Endothelial cell of umbilical vein (primary cell): ENCODE results near the gene FBXO27.

Experiments used
- POLR2A ChIP-seq: IDR thresholded peaks from 2 replicates; pipeline ENCODE4 v1.6.1; 2012; ENCODE audit warnings: low read depth, mild to moderate bottlenecking, control low read depth, low read length
- POLR2AphosphoS5 ChIP-seq: IDR thresholded peaks from 2 replicates; pipeline ENCODE4 v1.6.1; 2012; ENCODE audit warnings: low read depth, mild to moderate bottlenecking, control low read depth, low read length, moderate library complexity; ENCODE audit not compliant: insufficient read depth
- TF ChIP-seq, protein P1 (sequence below), 2 donors: IDR thresholded peaks; 1 replicate in 1 of 2; 2 replicates in 1 of 2; pipeline ENCODE4 v1.5.1; 2011; ENCODE audit warnings: low read length in 2 of 2, mild to moderate bottlenecking in 2 of 2, moderate library complexity in 2 of 2, control low read depth in 1 of 2, inconsistent platforms in 1 of 2, low read depth in 1 of 2; ENCODE audit not compliant: insufficient read depth in 1 of 2; ENCODE audit errors: extremely low read depth in 1 of 2

DNA sequence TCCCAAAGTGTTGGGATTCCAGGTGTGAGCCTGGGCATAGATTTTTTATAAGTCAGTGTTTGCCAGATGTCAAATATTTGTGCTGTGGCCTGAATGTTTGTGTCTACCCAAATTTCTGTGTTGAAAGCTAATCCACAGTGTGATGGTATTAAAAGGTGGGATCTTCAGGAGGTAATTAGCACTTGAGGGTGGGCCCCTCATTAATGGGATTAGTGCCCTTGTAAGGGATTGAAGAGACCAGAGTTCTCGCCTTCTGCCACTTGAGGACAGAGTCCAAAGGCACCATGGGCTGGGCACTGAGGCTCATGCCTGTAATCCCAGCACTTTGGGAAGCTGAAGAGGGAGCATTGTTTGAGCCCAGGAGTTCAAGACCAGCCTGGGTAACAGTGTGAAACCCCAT lies 47.1 kb downstream of the FBXO27 start:
- no peak for TF ChIP-seq POLR2A
- no peak for TF ChIP-seq POLR2AphosphoS5
- TF ChIP-seq, protein P1, sequence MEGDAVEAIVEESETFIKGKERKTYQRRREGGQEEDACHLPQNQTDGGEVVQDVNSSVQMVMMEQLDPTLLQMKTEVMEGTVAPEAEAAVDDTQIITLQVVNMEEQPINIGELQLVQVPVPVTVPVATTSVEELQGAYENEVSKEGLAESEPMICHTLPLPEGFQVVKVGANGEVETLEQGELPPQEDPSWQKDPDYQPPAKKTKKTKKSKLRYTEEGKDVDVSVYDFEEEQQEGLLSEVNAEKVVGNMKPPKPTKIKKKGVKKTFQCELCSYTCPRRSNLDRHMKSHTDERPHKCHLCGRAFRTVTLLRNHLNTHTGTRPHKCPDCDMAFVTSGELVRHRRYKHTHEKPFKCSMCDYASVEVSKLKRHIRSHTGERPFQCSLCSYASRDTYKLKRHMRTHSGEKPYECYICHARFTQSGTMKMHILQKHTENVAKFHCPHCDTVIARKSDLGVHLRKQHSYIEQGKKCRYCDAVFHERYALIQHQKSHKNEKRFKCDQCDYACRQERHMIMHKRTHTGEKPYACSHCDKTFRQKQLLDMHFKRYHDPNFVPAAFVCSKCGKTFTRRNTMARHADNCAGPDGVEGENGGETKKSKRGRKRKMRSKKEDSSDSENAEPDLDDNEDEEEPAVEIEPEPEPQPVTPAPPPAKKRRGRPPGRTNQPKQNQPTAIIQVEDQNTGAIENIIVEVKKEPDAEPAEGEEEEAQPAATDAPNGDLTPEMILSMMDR (IDR thresholded peaks at IDR 0.05; ENCODE audit: extremely low read depth in 1 of 2, insufficient read depth in 1 of 2, low read depth in 1 of 2, low read length in 2 of 2): no peak
